ENCODE measurements around the gene C12orf57.

GRCh38 chr12:6979021-6979420 lies 35.2 kb downstream of the C12orf57 start:
- TF ChIP-seq CTCF (IDR thresholded peaks at IDR 0.05) (no peak), NFE2L2 (conservative IDR thresholded peaks at IDR 0.05; ENCODE audit: low read length) (no peak), RAD21 (conservative IDR thresholded peaks at IDR 0.05 in 1 of 2, IDR thresholded peaks at IDR 0.05 in 1 of 2) (no peak), MAFK (IDR thresholded peaks at IDR 0.05; ENCODE audit: partially characterized antibody) (no peak), RFX5 (IDR thresholded peaks at IDR 0.05) (no peak), POLR2A (IDR thresholded peaks at IDR 0.05; ENCODE audit: low read length) (no peak), FOSL2 (IDR thresholded peaks at IDR 0.05) (no peak), FOSL2 (CRISPR knock-in tag; IDR thresholded peaks at IDR 0.05) (no peak), ESRRA (IDR thresholded peaks at IDR 0.05; ENCODE audit: borderline replicate concordance, low read length) (no peak), JUN (IDR thresholded peaks at IDR 0.05) (no peak)
- TF ChIP-seq, protein P1, sequence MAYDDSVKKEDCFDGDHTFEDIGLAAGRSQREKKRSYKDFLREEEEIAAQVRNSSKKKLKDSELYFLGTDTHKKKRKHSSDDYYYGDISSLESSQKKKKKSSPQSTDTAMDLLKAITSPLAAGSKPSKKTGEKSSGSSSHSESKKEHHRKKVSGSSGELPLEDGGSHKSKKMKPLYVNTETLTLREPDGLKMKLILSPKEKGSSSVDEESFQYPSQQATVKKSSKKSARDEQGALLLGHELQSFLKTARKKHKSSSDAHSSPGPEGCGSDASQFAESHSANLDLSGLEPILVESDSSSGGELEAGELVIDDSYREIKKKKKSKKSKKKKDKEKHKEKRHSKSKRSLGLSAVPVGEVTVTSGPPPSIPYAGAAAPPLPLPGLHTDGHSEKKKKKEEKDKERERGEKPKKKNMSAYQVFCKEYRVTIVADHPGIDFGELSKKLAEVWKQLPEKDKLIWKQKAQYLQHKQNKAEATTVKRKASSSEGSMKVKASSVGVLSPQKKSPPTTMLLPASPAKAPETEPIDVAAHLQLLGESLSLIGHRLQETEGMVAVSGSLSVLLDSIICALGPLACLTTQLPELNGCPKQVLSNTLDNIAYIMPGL (CRISPR knock-in tag; IDR thresholded peaks at IDR 0.05; ENCODE audit: borderline replicate concordance), result no peak
- TF ChIP-seq, protein P2, sequence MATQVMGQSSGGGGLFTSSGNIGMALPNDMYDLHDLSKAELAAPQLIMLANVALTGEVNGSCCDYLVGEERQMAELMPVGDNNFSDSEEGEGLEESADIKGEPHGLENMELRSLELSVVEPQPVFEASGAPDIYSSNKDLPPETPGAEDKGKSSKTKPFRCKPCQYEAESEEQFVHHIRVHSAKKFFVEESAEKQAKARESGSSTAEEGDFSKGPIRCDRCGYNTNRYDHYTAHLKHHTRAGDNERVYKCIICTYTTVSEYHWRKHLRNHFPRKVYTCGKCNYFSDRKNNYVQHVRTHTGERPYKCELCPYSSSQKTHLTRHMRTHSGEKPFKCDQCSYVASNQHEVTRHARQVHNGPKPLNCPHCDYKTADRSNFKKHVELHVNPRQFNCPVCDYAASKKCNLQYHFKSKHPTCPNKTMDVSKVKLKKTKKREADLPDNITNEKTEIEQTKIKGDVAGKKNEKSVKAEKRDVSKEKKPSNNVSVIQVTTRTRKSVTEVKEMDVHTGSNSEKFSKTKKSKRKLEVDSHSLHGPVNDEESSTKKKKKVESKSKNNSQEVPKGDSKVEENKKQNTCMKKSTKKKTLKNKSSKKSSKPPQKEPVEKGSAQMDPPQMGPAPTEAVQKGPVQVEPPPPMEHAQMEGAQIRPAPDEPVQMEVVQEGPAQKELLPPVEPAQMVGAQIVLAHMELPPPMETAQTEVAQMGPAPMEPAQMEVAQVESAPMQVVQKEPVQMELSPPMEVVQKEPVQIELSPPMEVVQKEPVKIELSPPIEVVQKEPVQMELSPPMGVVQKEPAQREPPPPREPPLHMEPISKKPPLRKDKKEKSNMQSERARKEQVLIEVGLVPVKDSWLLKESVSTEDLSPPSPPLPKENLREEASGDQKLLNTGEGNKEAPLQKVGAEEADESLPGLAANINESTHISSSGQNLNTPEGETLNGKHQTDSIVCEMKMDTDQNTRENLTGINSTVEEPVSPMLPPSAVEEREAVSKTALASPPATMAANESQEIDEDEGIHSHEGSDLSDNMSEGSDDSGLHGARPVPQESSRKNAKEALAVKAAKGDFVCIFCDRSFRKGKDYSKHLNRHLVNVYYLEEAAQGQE (IDR thresholded peaks at IDR 0.05), result no peak

All from A549 (cell line).